ENCODE results near the gene SLC7A14. TPM values are rescaled to one million over a fixed set of nuclear protein-coding genes. Genes with fewer than 3 reads are reported as not detected.

The SLC7A14 gene
- total RNA-seq, 2 experiments from 2014 or later: not detected

- no peak for TF ChIP-seq CTCF (IDR thresholded peaks at IDR 0.05)
- no peak overlapping the region for H3K27ac Mint-ChIP-seq
- POLR2A ChIA-PET: no interaction called here
- peaks cover 36% of the 10 kb centered on the region for H3K27me3 Mint-ChIP-seq
- Histone ChIP-seq H3K4me3 (ENCODE audit: low read length) (no peak overlapping the region), H3K36me3 (ENCODE audit: insufficient read depth, low read length) (no peaks in the 10 kb centered on the region), H3K4me1 (ENCODE audit: insufficient read depth, low read length) (no peaks in the 10 kb centered on the region), H3K9me3 (ENCODE audit: control insufficient read depth in 1 of 2, insufficient read depth in 1 of 2, low read length in 2 of 2) (no peaks in the 10 kb centered on the region), H3K27ac (ENCODE audit: low read depth in 1 of 2, low read length in 2 of 2) (no peak overlapping the region), H3K27me3 (ENCODE audit: control insufficient read depth in 1 of 2, insufficient read depth in 2 of 2, low read length in 2 of 2) (peaks cover 4 to 5% of the 10 kb centered on the region in 2 experiments)
- intact Hi-C loops (cut with DNase I, micrococcal nuclease): no loop called here
- ATAC-seq (ENCODE audit: poor library complexity): no peak
- no peak for DNase-seq
- CTCF ChIA-PET: no interaction called here
- no peaks in the 10 kb centered on the region for H3K9me3 Mint-ChIP-seq
- no peaks in the 10 kb centered on the region for H3K4me1 Mint-ChIP-seq (ENCODE audit: low read depth)
- no peaks in the 10 kb centered on the region for H3K36me3 Mint-ChIP-seq (ENCODE audit: low read depth)
- no peak overlapping the region for H3K4me3 Mint-ChIP-seq
Observed at GRCh38 chr3:170441412-170441811, 144.5 kb downstream of the SLC7A14 start.

DNA sequence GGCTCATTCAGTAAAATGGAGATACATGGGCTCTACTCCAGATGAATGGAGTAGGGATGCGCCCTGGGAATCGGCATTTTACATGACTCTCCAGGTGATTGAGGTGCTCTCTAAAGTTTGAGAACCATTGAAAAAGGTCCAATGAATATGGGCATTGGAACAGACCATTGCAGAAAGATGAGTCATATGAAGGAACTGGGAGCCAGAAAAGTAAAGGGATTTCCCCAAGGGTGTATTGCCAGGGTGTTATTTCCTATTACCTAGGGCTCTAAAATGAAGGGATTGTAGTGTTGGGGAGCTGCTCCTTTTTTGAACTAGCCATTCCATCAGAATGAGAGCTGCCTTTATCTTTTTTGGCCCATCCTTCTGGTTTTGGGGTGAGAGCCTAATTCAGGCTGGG, 145.5 kb downstream of the SLC7A14 start:
- DNase-seq (no peak), ATAC-seq (ENCODE audit: poor library complexity) (no peak)
- H3K36me3 ChIP-seq (ENCODE audit: insufficient read depth, low read length): no peaks in the 10 kb centered on the region
- H3K27ac ChIP-seq (ENCODE audit: low read depth in 1 of 2, low read length in 2 of 2): no peak overlapping the region
- H3K4me3 Mint-ChIP-seq: no peak overlapping the region
- H3K27me3 ChIP-seq (ENCODE audit: control insufficient read depth in 1 of 2, insufficient read depth in 2 of 2, low read length in 2 of 2): peaks cover 4 to 5% of the 10 kb centered on the region in 2 experiments
- H3K36me3 Mint-ChIP-seq (ENCODE audit: low read depth): no peaks in the 10 kb centered on the region
- CTCF ChIA-PET: interaction anchor here (1.1 kb wide), 1 partner anchor 9 kb away, joined by 3 read pairs; no protein-coding TSS in a partner anchor
- intact Hi-C loops (cut with DNase I, micrococcal nuclease): no loop called here
- no peaks in the 10 kb centered on the region for H3K9me3 ChIP-seq (ENCODE audit: control insufficient read depth in 1 of 2, insufficient read depth in 1 of 2, low read length in 2 of 2)
- POLR2A ChIA-PET: no interaction called here
- no peak for TF ChIP-seq CTCF (IDR thresholded peaks at IDR 0.05)
- peaks cover 36% of the 10 kb centered on the region for H3K27me3 Mint-ChIP-seq
- no peak overlapping the region for H3K27ac Mint-ChIP-seq
- H3K4me1 Mint-ChIP-seq (ENCODE audit: low read depth): no peaks in the 10 kb centered on the region
- H3K4me3 ChIP-seq (ENCODE audit: low read length): no peak overlapping the region
- no peaks in the 10 kb centered on the region for H3K4me1 ChIP-seq (ENCODE audit: insufficient read depth, low read length)
- no peaks in the 10 kb centered on the region for H3K9me3 Mint-ChIP-seq

- TF ChIP-seq CTCF (IDR thresholded peaks at IDR 0.05): no peak
- Mint-ChIP-seq H3K27me3 (peaks cover 30% of the 10 kb centered on the region), H3K27ac (no peak overlapping the region), H3K9me3 (no peaks in the 10 kb centered on the region), H3K4me1 (ENCODE audit: low read depth) (no peaks in the 10 kb centered on the region), H3K4me3 (no peak overlapping the region), H3K36me3 (ENCODE audit: low read depth) (no peaks in the 10 kb centered on the region)
- Histone ChIP-seq H3K36me3 (ENCODE audit: insufficient read depth, low read length) (no peaks in the 10 kb centered on the region), H3K9me3 (ENCODE audit: control insufficient read depth in 1 of 2, insufficient read depth in 1 of 2, low read length in 2 of 2) (no peaks in the 10 kb centered on the region), H3K4me1 (ENCODE audit: insufficient read depth, low read length) (no peaks in the 10 kb centered on the region), H3K27ac (ENCODE audit: low read depth in 1 of 2, low read length in 2 of 2) (no peak overlapping the region), H3K4me3 (ENCODE audit: low read length) (no peak overlapping the region), H3K27me3 (ENCODE audit: control insufficient read depth in 1 of 2, insufficient read depth in 2 of 2, low read length in 2 of 2) (peaks cover 4 to 5% of the 10 kb centered on the region in 2 experiments)
- CTCF ChIA-PET: no interaction called here
- intact Hi-C loops (cut with DNase I, micrococcal nuclease): no loop called here
- ATAC-seq (ENCODE audit: poor library complexity): no peak
- no peak for DNase-seq
- POLR2A ChIA-PET: no interaction called here
Observed at GRCh38 chr3:170438836-170439235, 147.0 kb downstream of the SLC7A14 start.

All from CD4-positive, alpha-beta T cell (primary cell).